ENCODE data around the gene NR1I2.

- TF ChIP-seq CTCF (IDR thresholded peaks at IDR 0.05; ENCODE audit: extremely low read depth in 1 of 2, insufficient read depth in 1 of 2, low read depth in 1 of 2, low read length in 2 of 2) (no peak), EZH2 (IDR thresholded peaks at IDR 0.05; ENCODE audit: borderline replicate concordance, low read depth, low read length, severe bottlenecking) (no peak), MAX (IDR thresholded peaks at IDR 0.05; ENCODE audit: insufficient read depth, insufficient read length) (no peak), POLR2AphosphoS5 (IDR thresholded peaks at IDR 0.05; ENCODE audit: insufficient read depth, low read depth, low read length) (no peak), JUN (IDR thresholded peaks at IDR 0.05; ENCODE audit: borderline replicate concordance, insufficient read depth, insufficient read length, low read depth) (no peak), POLR2A (IDR thresholded peaks at IDR 0.05; ENCODE audit: low read depth, low read length) (no peak), FOS (IDR thresholded peaks at IDR 0.05; ENCODE audit: borderline replicate concordance, insufficient read depth, low read length) (no peak), GATA2 (IDR thresholded peaks at IDR 0.05; ENCODE audit: insufficient read depth, insufficient read length, low read depth, low read length) (no peak), MYC (IDR thresholded peaks at IDR 0.05; ENCODE audit: low read depth, low read length) (no peak)
These were observed 67.2 kb downstream of the NR1I2 start for GRCh38 chr3:119849126-119849525.
